ENCODE results near the gene DYNLT2.

DNA sequence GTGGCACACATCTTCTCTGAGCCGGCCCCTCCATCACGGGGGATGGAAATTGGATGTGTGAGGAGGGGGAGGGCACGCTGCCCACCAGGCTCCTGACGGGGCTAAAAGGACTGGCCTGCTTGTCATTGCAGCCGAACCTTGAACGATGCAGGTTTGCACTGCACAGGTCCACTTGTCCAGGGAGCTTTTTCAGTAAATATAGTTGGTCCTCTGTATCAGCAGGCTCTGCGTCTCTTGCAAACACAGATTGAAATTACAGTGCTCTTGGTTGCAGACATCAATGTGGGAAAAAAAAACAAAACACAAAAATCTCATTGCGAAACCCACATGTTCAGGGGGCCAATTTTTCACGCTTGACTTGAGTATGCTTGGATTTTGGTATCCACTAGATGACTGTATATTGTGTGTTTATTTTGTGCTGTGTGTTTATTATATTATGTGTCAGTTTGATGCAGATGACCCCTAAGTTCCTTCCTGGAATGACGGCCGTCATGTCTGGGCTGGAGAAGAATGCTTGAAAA is 29.3 kb upstream of the DYNLT2 start:
- TF ChIP-seq CTCF (IDR thresholded peaks at IDR 0.05; ENCODE audit: low read depth, low read length, poor library complexity, severe bottlenecking) (no peak), EZH2phosphoT487 (IDR thresholded peaks at IDR 0.05; ENCODE audit: borderline replicate concordance, low read length) (no peak)

All from DOHH2 (cell line).